D721Med (cell line): ENCODE data around the gene CCDC3.
"Not testable (repeated sequence)": the region's sequence is repeated elsewhere in the genome, so short reads cannot be mapped to it uniquely, and the experiment has no call there.

Experiments
- DNase-seq: peaks from one replicate; pipeline ENCODE4 v3.0.0; 2011; ENCODE audit warnings: low spot score; ENCODE audit not compliant: insufficient read length
- FAIRE-seq: peaks from 2 replicates; lab custom pipeline; 2011; peaks lifted over from hg19 to GRCh38; lab: Jason Lieb, UNC
- TF ChIP-seq, protein P1 (sequence below): IDR thresholded peaks from 2 replicates; pipeline ENCODE4 v1.5.1; 2012; ENCODE audit warnings: mild to moderate bottlenecking, control low read depth; ENCODE audit not compliant: insufficient read depth; ENCODE audit errors: missing control alignments

Gene CCDC3

DNA sequence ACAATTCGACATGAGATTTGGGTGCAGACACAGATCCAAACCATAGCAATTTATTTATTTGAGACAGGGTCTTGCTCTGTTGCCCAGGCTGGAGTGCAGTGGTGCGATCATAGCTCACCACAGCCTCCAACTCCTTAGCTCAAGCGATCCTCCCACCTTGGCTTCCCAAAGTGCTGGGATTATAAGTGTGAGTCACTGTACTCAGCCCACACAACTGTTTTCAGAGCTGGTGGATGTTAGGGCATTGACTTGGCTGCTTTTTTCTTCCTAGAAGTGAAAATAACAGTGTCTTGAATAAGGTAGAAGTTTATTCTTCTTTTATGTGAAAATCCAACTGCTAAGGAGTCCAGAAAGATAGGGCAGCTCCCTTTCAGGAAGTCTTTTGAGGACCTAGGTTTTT lies 132.1 kb downstream of the CCDC3 start:
- FAIRE-seq (no peak), DNase-seq (no peak)
- TF ChIP-seq, protein P1, sequence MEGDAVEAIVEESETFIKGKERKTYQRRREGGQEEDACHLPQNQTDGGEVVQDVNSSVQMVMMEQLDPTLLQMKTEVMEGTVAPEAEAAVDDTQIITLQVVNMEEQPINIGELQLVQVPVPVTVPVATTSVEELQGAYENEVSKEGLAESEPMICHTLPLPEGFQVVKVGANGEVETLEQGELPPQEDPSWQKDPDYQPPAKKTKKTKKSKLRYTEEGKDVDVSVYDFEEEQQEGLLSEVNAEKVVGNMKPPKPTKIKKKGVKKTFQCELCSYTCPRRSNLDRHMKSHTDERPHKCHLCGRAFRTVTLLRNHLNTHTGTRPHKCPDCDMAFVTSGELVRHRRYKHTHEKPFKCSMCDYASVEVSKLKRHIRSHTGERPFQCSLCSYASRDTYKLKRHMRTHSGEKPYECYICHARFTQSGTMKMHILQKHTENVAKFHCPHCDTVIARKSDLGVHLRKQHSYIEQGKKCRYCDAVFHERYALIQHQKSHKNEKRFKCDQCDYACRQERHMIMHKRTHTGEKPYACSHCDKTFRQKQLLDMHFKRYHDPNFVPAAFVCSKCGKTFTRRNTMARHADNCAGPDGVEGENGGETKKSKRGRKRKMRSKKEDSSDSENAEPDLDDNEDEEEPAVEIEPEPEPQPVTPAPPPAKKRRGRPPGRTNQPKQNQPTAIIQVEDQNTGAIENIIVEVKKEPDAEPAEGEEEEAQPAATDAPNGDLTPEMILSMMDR: no peak

DNA sequence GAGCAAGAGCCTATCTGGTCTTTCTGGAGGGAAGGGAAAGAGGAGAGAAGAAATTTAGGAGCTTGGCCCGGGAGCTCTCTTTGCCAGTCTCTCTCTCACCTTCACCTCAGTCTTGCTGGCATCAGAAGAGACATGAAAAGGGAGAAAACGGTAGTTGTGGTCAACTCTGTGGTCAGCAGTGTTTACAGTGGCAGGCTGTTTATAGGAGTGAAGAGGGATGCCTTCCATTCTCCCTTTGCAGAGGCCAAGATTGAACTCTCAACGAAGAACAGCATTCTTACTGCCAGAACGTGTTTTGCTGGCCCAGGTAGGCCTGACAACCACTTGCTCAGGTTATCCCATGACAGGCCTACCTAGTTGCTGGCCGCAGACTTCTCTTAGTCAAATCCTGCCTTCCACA lies 133.3 kb downstream of the CCDC3 start:
- DNase-seq: no peak
- TF ChIP-seq, protein P1: no peak
- no peak for FAIRE-seq

DNA sequence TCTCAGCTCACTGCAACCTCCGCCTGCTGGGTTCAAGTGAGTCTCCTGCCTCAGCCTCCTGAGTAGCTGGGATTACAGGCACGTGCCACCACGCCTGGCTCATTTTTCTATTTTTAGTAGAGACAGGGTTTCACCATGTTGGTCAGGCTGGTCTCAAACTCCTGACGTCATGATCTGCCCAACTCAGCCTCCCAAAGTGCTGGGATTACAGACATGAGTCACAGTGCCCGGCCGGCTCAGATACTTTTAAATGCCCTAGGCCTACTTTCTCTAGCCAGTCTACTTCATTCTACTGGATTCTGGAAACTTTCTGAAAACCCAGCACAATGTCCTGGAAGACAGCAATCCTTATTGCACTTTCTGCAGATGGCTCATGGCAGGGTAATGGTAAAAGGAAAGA lies 136.0 kb downstream of the CCDC3 start:
- FAIRE-seq, DNase-seq: not testable (repeated sequence)

DNA sequence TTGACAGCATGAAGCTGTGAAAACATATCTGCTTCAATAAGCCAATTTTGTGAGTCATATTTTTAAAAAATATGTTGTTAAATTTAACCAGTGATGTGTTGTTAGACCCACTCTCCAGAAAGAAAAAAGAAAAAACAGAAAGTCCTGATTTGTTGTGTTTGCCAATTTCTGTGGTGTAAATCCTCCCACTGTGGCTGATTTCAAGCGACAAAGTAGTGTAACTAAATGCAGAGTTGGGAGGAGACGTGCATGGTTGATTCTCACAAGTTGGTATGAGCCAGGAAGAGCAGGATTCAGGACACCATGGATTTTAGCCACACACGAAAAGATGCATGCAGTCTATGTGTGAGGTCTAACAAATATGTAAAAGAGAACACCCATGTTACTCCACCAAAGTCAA lies 139.1 kb downstream of the CCDC3 start:
- DNase-seq (no peak), FAIRE-seq (no peak)
- TF ChIP-seq, protein P1: no peak

DNA sequence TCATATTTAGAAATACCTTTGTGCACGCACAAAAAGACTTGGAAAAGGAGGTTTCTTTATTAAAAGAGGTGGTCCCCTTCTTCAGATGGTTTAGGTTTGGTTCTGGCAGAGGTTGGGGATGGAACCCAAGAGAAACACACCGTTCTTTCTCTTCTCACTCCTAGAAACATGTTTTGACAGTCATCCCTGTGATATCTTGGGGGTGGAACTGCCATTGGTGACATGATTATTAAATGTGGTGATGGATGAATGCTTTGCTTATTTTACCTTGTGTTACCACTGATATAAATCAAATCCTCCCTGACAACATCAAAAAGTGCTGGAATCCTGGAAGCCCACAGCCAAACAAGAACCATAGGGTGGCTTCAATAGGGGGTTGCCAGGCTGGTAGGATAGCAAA lies 146.5 kb downstream of the CCDC3 start:
- DNase-seq (no peak), FAIRE-seq (no peak)
- TF ChIP-seq, protein P1: no peak

DNA sequence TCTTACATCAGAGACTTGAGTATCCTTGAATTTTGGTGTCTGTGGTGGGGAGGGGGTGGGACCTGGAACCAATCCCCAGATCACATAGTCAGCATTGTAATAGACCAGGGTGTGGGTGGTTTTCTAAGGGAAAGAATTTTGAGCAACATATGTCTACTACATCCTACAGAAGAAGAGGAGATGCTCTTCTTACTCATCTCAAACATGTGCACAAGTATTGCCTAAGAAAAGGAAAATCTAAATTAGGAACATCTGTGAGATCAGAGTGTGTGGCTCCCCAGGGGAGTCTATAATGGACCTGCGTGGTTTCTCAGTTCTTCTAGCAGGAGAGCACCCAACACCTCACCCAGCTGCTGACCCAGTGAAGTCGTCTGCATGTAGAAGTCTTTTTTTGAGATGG lies 148.8 kb downstream of the CCDC3 start:
- DNase-seq (no peak), FAIRE-seq (no peak)
- TF ChIP-seq, protein P1: no peak

DNA sequence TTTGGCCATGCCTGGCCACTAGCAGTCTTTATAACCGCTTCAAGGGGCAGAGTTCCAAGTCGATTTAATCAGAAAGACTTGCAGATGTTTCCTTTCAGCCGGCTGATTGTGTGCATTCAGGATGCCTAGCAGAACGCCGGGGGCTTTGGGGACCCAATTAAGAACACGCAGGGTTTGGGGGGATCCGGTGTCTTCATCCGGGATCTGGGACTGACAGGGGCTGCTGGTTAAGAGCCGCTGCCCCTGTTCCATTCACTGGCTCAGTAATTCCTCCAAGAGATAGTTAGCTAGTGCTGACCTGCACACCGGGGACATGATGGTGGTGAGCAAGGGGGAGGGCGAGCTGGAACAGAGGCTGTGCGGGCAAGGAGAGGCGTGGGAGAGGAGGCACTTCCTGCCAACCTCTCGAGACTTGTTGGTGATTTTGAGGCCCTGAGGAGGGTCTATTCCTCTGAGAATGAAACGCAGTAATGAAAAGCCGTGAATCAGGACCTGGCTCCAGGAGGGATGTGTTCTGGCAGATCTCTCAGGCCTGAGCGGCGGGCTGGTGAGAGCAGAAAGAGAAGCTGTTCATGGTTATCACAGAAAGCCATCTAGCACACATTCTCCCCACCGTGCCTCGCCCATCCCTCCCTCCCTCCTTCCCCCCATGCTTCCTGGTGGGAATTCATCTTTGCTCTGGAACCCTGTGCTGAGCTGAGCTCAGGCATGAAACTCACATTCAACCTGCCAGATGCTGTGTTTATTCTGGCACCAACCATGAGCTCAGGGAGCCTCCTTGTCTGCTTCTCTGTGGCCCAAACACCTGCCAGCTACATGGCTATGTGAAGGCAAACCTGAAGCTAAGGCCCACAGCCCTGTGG lies 152.0 kb downstream of the CCDC3 start:
- FAIRE-seq (no peak), DNase-seq (no peak)
- TF ChIP-seq, protein P1: no peak
